ENCODE measurements around the gene CDH11. TPM values are rescaled to one million over a fixed set of nuclear protein-coding genes. Genes with fewer than 3 reads are reported as not detected.

CDH11 gene
- total RNA-seq, 1 experiment from 2014 or later = 0.64 TPM

GRCh38 chr16:65075877-65076276, 46.0 kb downstream of the CDH11 start:
- intact Hi-C loops (cut with micrococcal nuclease; ENCODE audit: unreplicated experiment) = no loop called here
- ATAC-seq (no peak), DNase-seq (ENCODE audit: low read depth, low spot score) (no peak)
- Histone ChIP-seq H3K36me3 (ENCODE audit: control insufficient read depth, insufficient read depth, low read length) (no peaks in the 10 kb centered on the region), H3K27ac (ENCODE audit: low read length) (no peak overlapping the region), H3K4me1 (ENCODE audit: control insufficient read depth, insufficient read depth, low read length) (no peaks in the 10 kb centered on the region), H3K9me3 (ENCODE audit: control insufficient read depth, insufficient read depth, low read depth, low read length) (no peaks in the 10 kb centered on the region), H3K4me3 (ENCODE audit: low read depth in 2 of 2, low read length in 2 of 2) (no peak overlapping the region), H3K27me3 (ENCODE audit: control insufficient read depth, insufficient read depth, low read length) (0 out of 2 replicates have a peak, but pooled peaks cover 3% of the 10 kb centered on the region)
- ChIA-PET POLR2A (no interaction called here), CTCF (no interaction called here)
- in situ Hi-C loops (cut with HindIII; ENCODE audit: low pct_unique_long_range_greater_than_20kb, low sequenced_read_pairs) = no loop called here
- TF ChIP-seq REST (IDR thresholded peaks at IDR 0.05; ENCODE audit: insufficient read depth in 1 of 2, low read depth in 2 of 2, low read length in 1 of 2) = no peak
- TF ChIP-seq TCF7L2 (IDR thresholded peaks at IDR 0.05; ENCODE audit: low read depth, low read length) = no peak
- no peak for TF ChIP-seq CTCF (IDR thresholded peaks at IDR 0.05)
- no peak for TF ChIP-seq POLR2AphosphoS5 (IDR thresholded peaks at IDR 0.05; ENCODE audit: low read depth, low read length)
- TF ChIP-seq SIN3A (IDR thresholded peaks at IDR 0.05; ENCODE audit: borderline replicate concordance, insufficient read depth, low read depth, low read length) = no peak
- no TSS peak for BruUV-seq (replicated peaks)

- DNase-seq (ENCODE audit: low read depth, low spot score) = no peak
- BruUV-seq (replicated peaks) = no TSS peak
- CTCF ChIA-PET = no interaction called here
- H3K4me1 ChIP-seq (ENCODE audit: control insufficient read depth, insufficient read depth, low read length) = no peaks in the 10 kb centered on the region
- H3K9me3 ChIP-seq (ENCODE audit: control insufficient read depth, insufficient read depth, low read depth, low read length) = no peaks in the 10 kb centered on the region
- no peak overlapping the region for H3K27ac ChIP-seq (ENCODE audit: low read length)
- no peak for ATAC-seq
- no peak for TF ChIP-seq POLR2AphosphoS5 (IDR thresholded peaks at IDR 0.05; ENCODE audit: low read depth, low read length)
- no peak for TF ChIP-seq CTCF (IDR thresholded peaks at IDR 0.05)
- TF ChIP-seq TCF7L2 (IDR thresholded peaks at IDR 0.05; ENCODE audit: low read depth, low read length) = no peak
- no peak for TF ChIP-seq REST (IDR thresholded peaks at IDR 0.05; ENCODE audit: insufficient read depth in 1 of 2, low read depth in 2 of 2, low read length in 1 of 2)
- TF ChIP-seq SIN3A (IDR thresholded peaks at IDR 0.05; ENCODE audit: borderline replicate concordance, insufficient read depth, low read depth, low read length) = no peak
- in situ Hi-C loops (cut with HindIII; ENCODE audit: low pct_unique_long_range_greater_than_20kb, low sequenced_read_pairs) = no loop called here
- no peaks in the 10 kb centered on the region for H3K36me3 ChIP-seq (ENCODE audit: control insufficient read depth, insufficient read depth, low read length)
- H3K4me3 ChIP-seq (ENCODE audit: low read depth in 2 of 2, low read length in 2 of 2) = no peak overlapping the region
- intact Hi-C loops (cut with micrococcal nuclease; ENCODE audit: unreplicated experiment) = no loop called here
- H3K27me3 ChIP-seq (ENCODE audit: control insufficient read depth, insufficient read depth, low read length) = no peaks in the 10 kb centered on the region; the same call in 1 of the 2 replicates
- POLR2A ChIA-PET = no interaction called here
Measured at GRCh38 chr16:65071433-65072311, 50.2 kb downstream of the CDH11 start.
